Smooth muscle cell of the brain vasculature (primary cell): ENCODE data around the gene NR0B2.
"Not testable (repeated sequence)": the region's sequence is repeated elsewhere in the genome, so short reads cannot be mapped to it uniquely, and the experiment has no call there.

ENCODE experiments used
- DNase-seq: peaks from one replicate; pipeline ENCODE4 v3.0.0-alpha.2; 2012; ENCODE audit warnings: low read depth, low spot score

NR0B2 gene

DNA sequence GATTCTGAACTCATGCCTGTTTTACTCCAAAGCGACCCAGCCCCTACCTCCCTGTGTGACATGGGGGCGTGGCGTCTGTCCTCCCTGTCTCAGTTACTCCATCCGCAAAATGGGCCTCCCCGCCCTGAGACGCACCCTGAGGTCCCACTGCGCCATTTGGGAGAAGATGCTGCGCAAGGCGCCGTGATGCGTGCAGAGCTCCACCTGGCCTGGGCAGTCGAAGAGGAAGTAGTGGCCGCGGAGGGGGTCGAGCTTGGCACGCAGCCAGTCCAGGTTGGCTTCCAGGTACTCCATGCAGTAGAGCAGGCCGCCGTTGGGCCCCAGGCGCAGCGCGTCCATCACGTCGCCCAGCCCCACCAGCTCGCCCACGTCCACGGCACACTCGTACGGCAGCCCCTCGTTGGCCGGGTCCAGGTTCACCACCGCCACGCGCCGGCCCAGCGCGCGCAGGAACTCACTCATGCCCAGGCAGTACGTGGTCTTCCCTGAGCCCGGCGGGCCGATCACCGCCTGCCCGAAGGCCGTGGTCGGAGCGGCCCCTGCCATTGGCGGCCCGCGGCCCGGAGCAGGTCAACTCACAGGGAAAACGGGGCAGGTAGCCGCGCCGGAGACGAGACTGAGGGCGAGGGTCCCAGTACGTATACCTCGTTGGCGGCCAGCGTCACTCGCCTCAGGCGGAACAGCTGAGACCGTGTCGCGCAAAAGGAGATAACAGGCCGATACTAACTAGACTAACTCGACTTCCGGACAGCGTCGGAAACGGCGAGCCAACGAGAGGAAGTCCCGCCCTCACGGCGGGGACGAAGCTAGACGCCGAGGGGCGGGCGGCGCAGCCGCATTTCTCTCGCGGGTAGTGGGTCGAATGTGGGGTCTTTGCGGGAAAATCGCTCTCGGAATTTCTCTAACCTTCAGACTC lies 24.0 kb downstream of the NR0B2 start, which contains the start of gene GPN2:
TSS of gene GPN2 (minus strand) at position 733 of the 916 bp plus-strand sequence. CDS start at position 546, 187 bp downstream.
- peak; percentile 45 for DNase-seq

GRCh38 chr1:26888231-26888630 lies 25.5 kb downstream of the NR0B2 start:
- DNase-seq: no peak

GRCh38 chr1:26887125-26887524 lies 26.6 kb downstream of the NR0B2 start:
- no peak for DNase-seq

- no peak for DNase-seq
These were observed 30.9 kb downstream of the NR0B2 start for GRCh38 chr1:26882696-26883463.

DNA sequence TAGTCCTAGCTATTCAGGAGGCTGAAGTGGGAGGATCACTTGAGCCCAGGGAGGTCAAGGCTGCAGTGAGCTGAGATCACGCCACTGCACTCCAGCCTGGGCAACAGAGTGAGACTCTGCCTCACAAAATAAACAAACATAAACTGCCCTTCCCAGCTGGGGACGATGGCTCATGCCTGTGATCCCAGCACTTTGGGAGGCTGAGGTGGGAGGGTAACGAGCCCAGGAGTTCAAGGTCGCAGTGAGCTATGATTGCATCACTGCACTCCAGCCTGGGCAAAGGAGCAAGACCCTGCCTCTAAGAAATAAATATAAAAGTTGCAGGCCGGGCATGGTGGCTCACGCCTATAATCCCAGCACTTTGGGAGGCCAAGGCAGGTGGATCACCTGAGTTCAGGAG lies 32.2 kb downstream of the NR0B2 start:
- not testable (repeated sequence) for DNase-seq

GRCh38 chr1:26879793-26880192 lies 34.0 kb downstream of the NR0B2 start:
- DNase-seq: no peak

DNA sequence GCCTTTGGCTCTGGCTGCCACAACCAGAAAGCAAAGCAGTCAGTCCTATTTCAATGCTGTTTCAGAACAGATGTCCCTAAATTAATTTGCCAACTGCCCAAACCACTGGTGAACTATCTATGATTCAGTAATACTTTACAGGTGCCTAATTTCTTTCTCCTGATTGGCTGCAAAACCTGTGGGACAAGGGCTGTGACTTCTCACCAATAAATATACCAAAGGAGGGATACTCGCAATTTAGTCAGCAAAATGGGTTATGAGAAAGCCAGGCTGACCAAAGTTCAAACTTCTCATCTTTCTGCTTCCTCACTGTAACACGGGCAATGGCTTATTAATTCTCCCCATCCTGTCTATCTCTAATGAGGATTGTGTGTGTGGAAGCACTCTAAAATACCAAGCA lies 36.4 kb downstream of the NR0B2 start:
- DNase-seq: no peak

GRCh38 chr1:26874896-26875295 lies 38.9 kb downstream of the NR0B2 start:
- no peak for DNase-seq

- DNase-seq: not testable (repeated sequence)
These were observed 40.7 kb downstream of the NR0B2 start for GRCh38 chr1:26873097-26873496.

- peak; percentile 97 for DNase-seq
These were observed 48.9 kb downstream of the NR0B2 start for GRCh38 chr1:26864610-26865480.

DNA sequence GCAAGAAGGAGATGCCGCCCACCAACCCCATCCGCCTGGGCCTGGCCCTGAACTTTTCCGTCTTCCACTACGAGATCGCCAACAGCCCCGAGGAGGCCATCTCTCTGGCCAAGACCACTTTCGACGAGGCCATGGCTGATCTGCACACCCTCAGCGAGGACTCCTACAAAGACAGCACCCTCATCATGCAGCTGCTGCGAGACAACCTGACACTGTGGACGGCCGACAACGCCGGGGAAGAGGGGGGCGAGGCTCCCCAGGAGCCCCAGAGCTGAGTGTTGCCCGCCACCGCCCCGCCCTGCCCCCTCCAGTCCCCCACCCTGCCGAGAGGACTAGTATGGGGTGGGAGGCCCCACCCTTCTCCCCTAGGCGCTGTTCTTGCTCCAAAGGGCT lies 50.1 kb downstream of the NR0B2 start:
- no peak for DNase-seq

DNA sequence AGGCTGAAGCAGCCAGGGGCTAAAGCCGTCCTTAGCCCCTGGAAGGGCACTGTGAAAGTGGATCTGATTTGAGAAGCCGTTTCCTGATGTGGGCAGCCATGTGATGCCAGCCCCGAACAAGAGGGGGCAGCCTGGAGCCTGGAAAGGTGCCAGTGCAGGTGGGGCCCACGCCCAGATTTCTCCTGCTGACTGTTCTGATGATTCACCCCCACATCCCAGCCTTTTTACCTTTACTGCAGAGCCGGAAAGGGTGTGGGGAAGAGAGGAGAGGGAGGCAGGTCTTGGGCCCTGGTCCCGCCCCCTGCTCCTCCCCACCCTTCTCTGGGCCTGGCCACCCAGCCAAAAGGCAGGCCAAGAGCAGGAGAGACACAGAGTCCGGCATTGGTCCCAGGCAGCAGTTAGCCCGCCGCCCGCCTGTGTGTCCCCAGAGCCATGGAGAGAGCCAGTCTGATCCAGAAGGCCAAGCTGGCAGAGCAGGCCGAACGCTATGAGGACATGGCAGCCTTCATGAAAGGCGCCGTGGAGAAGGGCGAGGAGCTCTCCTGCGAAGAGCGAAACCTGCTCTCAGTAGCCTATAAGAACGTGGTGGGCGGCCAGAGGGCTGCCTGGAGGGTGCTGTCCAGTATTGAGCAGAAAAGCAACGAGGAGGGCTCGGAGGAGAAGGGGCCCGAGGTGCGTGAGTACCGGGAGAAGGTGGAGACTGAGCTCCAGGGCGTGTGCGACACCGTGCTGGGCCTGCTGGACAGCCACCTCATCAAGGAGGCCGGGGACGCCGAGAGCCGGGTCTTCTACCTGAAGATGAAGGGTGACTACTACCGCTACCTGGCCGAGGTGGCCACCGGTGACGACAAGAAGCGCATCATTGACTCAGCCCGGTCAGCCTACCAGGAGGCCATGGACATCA lies 50.7 kb downstream of the NR0B2 start, which contains the start of gene SFN:
TSS of gene SFN (plus strand) at position 369 of the 904 bp plus-strand sequence. CDS start at position 433, 64 bp downstream.
- no peak for DNase-seq

DNA sequence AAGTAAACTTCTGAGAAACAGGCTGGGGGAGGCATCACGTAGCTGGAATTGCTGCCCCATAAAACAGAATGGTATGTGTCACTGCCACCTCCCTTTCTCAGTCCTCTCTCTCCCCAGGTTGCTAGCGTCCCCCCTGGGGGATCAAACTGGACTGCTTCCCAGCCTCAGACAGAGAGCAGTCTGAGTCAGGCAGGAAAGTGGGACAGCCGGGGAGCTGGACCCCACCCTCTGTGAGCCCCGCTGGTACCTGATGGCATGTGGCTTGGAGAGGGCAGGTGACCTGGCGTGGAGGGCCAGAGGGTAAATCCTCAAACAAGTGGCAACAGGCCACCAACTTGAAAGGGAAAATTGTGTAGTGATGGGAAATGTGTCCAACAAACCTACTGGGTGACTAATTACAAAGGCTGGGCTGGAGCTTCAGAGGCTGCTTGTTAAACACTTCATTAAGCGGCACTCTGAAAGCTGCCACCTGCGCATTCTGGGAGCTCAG lies 51.8 kb downstream of the NR0B2 start:
- DNase-seq: no peak
